ENCODE measurements around the gene SUPT20HL2. TPM values are rescaled to one million over a fixed set of nuclear protein-coding genes. Genes with fewer than 3 reads are reported as not detected.
"Not testable (repeated sequence)": the region's sequence is repeated elsewhere in the genome, so short reads cannot be mapped to it uniquely, and the experiment has no call there.

SUPT20HL2 gene
- total RNA-seq = not detected in 2 replicates
- polyA plus RNA-seq = not detected in 2 replicates
- polyA plus RNA-seq (2011; cell fraction: cytosol; rRNA removed) = not detected in 2 replicates
- not detected in 2 replicates for polyA plus RNA-seq (2011; cell fraction: nucleus; rRNA removed)
- polyA plus RNA-seq (2012) = not detected in 2 replicates
- polyA minus RNA-seq = not detected in 2 replicates
- not detected for polyA minus RNA-seq (2011; cell fraction: cytosol; rRNA and poly(A)+ RNA removed)
- polyA minus RNA-seq (2011; cell fraction: nucleus; rRNA and poly(A)+ RNA removed) = not detected in 2 replicates
- Bru-seq, nascent RNA = not detected
- not detected for BruChase-seq, experiment 1, labeled RNA remaining after a 6-hour chase
- BruChase-seq, experiment 2, labeled RNA remaining after a 2-hour chase = not detected
- long read RNA-seq = 0 reads

GRCh38 chrX:24314019-24314635 lies at the start of gene SUPT20HL2:
Gene SUPT20HL2 (minus strand): TSS chrX:24314069. CDS start chrX:24313315, 754 bp downstream.
- FAIRE-seq = no peak
- no peaks in the 10 kb centered on the region for H3K9me1 ChIP-seq (replicated peaks; ENCODE audit: control insufficient read depth, extremely low read depth, insufficient read depth, low read length)
- DNase-seq (ENCODE audit: low read depth, low spot score) = no peak
- CTCF ChIA-PET = no interaction called here
- H3K36me3 ChIP-seq (ENCODE audit: control insufficient read depth in 2 of 2, extremely low read depth in 1 of 2, insufficient read depth in 2 of 2, low read length in 2 of 2) = no peaks in the 10 kb centered on the region
- H3K79me2 ChIP-seq (ENCODE audit: control insufficient read depth, insufficient read depth, low read length) = no peaks in the 10 kb centered on the region
- intact Hi-C loops (cut with micrococcal nuclease) = no loop called here
- no peak within 1 kb of the TSS for H2AFZ ChIP-seq (ENCODE audit: low read depth, low read length)
- no peak within 1 kb of the TSS for H3K27ac ChIP-seq (ENCODE audit: insufficient read depth, low read depth, low read length)
- no peak within 1 kb of the TSS for H3K4me2 ChIP-seq (ENCODE audit: insufficient read depth, low read length)
- dilution Hi-C loops (cut with MboI; ENCODE audit: extremely low pct_ligation_motif_present, low sequenced_read_pairs) = no loop called here
- H4K20me1 ChIP-seq (replicated peaks; ENCODE audit: control insufficient read depth, extremely low read depth, insufficient read depth, low read length) = no peaks in the 10 kb centered on the region
- no peaks in the 10 kb centered on the region for H3K9me3 ChIP-seq (replicated peaks; ENCODE audit: control insufficient read depth, insufficient read depth, low read length)
- no peaks in the 10 kb centered on the region for H3K27me3 ChIP-seq (ENCODE audit: control insufficient read depth in 2 of 2, insufficient read depth in 2 of 2, low read length in 2 of 2)
- POLR2A ChIA-PET = no interaction called here
- H3K4me1 ChIP-seq (ENCODE audit: control insufficient read depth, extremely low read depth, insufficient read depth, low read length) = no peaks in the 10 kb centered on the region
- H3K4me3 ChIP-seq (replicated peaks in 1 of 3; ENCODE audit: insufficient read depth in 1 of 3, low read depth in 1 of 3, low read length in 3 of 3) = no peak within 1 kb of the TSS
- TF ChIP-seq FOS (IDR thresholded peaks at IDR 0.05; ENCODE audit: borderline replicate concordance, insufficient read depth, low read length) = no peak
- TF ChIP-seq POLR2AphosphoS5 (IDR thresholded peaks at IDR 0.05; ENCODE audit: insufficient read depth, low read depth, low read length) = no peak
- TF ChIP-seq JUN (IDR thresholded peaks at IDR 0.05; ENCODE audit: borderline replicate concordance, insufficient read depth, insufficient read length, low read depth) = no peak
- no peak for TF ChIP-seq POLR2A (IDR thresholded peaks at IDR 0.05; ENCODE audit: low read depth, low read length)
- no peak for TF ChIP-seq MAX (IDR thresholded peaks at IDR 0.05; ENCODE audit: insufficient read depth, insufficient read length)
- no peak for TF ChIP-seq EZH2 (IDR thresholded peaks at IDR 0.05; ENCODE audit: borderline replicate concordance, low read depth, low read length, severe bottlenecking)
- TF ChIP-seq MYC (IDR thresholded peaks at IDR 0.05; ENCODE audit: low read depth, low read length) = no peak
- TF ChIP-seq CTCF (IDR thresholded peaks at IDR 0.05; ENCODE audit: extremely low read depth in 1 of 2, insufficient read depth in 1 of 2, low read depth in 1 of 2, low read length in 2 of 2) = no peak
- TF ChIP-seq GATA2 (IDR thresholded peaks at IDR 0.05; ENCODE audit: insufficient read depth, insufficient read length, low read depth, low read length) = no peak
- H3K9ac ChIP-seq (replicated peaks; ENCODE audit: extremely low read depth, insufficient read depth, low read length) = no peak within 1 kb of the TSS
- BruUV-seq (replicated peaks) = no TSS peak

GRCh38 chrX:24362089-24362745 lies 48.3 kb upstream of the SUPT20HL2 start:
- CTCF ChIA-PET; dilution Hi-C loops (cut with MboI; ENCODE audit: extremely low pct_ligation_motif_present, low sequenced_read_pairs); H3K36me3 ChIP-seq (ENCODE audit: control insufficient read depth in 2 of 2, extremely low read depth in 1 of 2, insufficient read depth in 2 of 2, low read length in 2 of 2); FAIRE-seq; H4K20me1 ChIP-seq (replicated peaks; ENCODE audit: control insufficient read depth, extremely low read depth, insufficient read depth, low read length); intact Hi-C loops (cut with micrococcal nuclease); H3K27me3 ChIP-seq (ENCODE audit: control insufficient read depth in 2 of 2, insufficient read depth in 2 of 2, low read length in 2 of 2); POLR2A ChIA-PET; H2AFZ ChIP-seq (ENCODE audit: low read depth, low read length); H3K4me1 ChIP-seq (ENCODE audit: control insufficient read depth, extremely low read depth, insufficient read depth, low read length); H3K27ac ChIP-seq (ENCODE audit: insufficient read depth, low read depth, low read length); BruUV-seq (replicated peaks); H3K9ac ChIP-seq (replicated peaks; ENCODE audit: extremely low read depth, insufficient read depth, low read length); DNase-seq (ENCODE audit: low read depth, low spot score); H3K9me1 ChIP-seq (replicated peaks; ENCODE audit: control insufficient read depth, extremely low read depth, insufficient read depth, low read length); H3K4me2 ChIP-seq (ENCODE audit: insufficient read depth, low read length); H3K79me2 ChIP-seq (ENCODE audit: control insufficient read depth, insufficient read depth, low read length); H3K4me3 ChIP-seq (replicated peaks in 1 of 3; ENCODE audit: insufficient read depth in 1 of 3, low read depth in 1 of 3, low read length in 3 of 3); H3K9me3 ChIP-seq (replicated peaks; ENCODE audit: control insufficient read depth, insufficient read depth, low read length): not testable (repeated sequence)
